ENCODE measurements around the gene PAFAH2. TPM values are rescaled to one million over a fixed set of nuclear protein-coding genes. Genes with fewer than 3 reads are reported as not detected.

Gene PAFAH2
- total RNA-seq, 1 donor from 2014 or later, result 13.4 TPM

DNA sequence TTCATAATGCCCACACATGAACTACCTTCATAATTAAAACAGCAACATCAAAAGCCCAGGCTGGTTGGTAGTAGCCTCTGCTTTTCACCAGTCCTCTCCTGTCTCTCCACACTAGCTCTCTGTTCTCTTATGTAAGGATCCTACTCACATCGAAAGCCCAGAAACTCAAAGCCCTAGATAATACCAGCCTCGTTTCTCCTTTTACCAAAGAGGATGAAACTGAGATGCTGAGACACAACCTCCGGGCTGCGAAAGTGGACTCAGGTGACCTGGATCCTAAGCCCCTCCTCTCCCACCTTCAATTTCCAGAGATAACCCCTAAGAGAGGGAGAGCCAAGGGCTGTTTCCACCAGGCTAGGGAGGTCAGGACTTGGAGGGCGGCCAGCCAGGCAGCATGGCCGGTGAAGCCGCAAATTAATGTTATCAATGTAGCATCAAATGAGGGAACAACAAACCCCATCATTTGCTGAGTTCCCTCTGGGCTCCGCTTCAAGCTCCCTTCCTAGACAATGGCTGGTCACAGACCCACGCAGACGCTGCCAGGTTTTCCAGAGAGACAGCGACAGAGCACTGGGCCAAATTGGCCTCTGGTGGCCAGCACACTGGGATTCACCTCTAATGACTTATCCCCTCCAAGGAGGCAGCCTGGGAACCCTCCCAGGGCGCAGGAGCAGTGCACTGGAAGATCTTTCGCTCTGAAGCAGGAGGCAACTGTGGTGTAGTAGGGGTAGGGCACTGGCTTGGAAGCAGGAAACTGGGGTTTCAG lies 70.9 kb downstream of the PAFAH2 start:
- Mint-ChIP-seq H3K4me1 (ENCODE audit: unreplicated experiment) (peaks cover 70% of the 10 kb centered on the region), H3K4me3 (ENCODE audit: unreplicated experiment) (no peak overlapping the region)

DNA sequence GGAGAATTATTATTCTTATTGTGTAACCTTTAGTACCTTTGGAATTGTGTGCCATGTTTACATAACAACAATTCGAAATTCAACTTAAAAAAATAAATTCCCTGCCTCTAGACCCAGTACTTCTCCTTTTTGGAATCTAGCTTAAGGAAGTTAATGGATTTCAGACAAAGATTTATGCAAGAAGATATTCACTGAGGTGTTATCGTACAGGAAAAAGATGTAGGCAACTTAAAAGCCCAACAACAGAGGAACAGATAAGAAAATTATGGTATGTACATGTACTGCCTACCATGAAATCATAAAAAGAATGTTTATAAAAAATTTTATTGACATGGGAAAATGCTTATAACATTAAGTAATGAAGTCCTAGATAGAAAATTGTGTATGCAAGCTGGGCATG lies 73.4 kb downstream of the PAFAH2 start:
- H3K27me3 Mint-ChIP-seq (ENCODE audit: unreplicated experiment), result peaks cover 10% of the 10 kb centered on the region
- H3K36me3 Mint-ChIP-seq (ENCODE audit: low read depth, unreplicated experiment), result no peaks in the 10 kb centered on the region
- H3K4me3 Mint-ChIP-seq (ENCODE audit: unreplicated experiment), result no peak overlapping the region
- TF ChIP-seq, protein P1, sequence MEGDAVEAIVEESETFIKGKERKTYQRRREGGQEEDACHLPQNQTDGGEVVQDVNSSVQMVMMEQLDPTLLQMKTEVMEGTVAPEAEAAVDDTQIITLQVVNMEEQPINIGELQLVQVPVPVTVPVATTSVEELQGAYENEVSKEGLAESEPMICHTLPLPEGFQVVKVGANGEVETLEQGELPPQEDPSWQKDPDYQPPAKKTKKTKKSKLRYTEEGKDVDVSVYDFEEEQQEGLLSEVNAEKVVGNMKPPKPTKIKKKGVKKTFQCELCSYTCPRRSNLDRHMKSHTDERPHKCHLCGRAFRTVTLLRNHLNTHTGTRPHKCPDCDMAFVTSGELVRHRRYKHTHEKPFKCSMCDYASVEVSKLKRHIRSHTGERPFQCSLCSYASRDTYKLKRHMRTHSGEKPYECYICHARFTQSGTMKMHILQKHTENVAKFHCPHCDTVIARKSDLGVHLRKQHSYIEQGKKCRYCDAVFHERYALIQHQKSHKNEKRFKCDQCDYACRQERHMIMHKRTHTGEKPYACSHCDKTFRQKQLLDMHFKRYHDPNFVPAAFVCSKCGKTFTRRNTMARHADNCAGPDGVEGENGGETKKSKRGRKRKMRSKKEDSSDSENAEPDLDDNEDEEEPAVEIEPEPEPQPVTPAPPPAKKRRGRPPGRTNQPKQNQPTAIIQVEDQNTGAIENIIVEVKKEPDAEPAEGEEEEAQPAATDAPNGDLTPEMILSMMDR (IDR thresholded peaks at IDR 0.05; ENCODE audit: unreplicated experiment), result no peak
- H3K4me1 Mint-ChIP-seq (ENCODE audit: unreplicated experiment), result peaks cover 65% of the 10 kb centered on the region
- H3K27ac Mint-ChIP-seq (ENCODE audit: unreplicated experiment), result peak overlapping the region; percentile 98
- no peak for DNase-seq (ENCODE audit: low spot score)
- H3K9me3 Mint-ChIP-seq (ENCODE audit: unreplicated experiment), result no peaks in the 10 kb centered on the region

More for the DNA sequence above, 70.9 kb downstream of the PAFAH2 start:
- no peaks in the 10 kb centered on the region for H3K36me3 Mint-ChIP-seq (ENCODE audit: low read depth, unreplicated experiment)
- TF ChIP-seq, protein P1 (IDR thresholded peaks at IDR 0.05; ENCODE audit: unreplicated experiment), result no peak
- no peaks in the 10 kb centered on the region for H3K9me3 Mint-ChIP-seq (ENCODE audit: unreplicated experiment)
- H3K27ac Mint-ChIP-seq (ENCODE audit: unreplicated experiment), result peak overlapping the region; percentile 98
- no peak for DNase-seq (ENCODE audit: low spot score)
- H3K27me3 Mint-ChIP-seq (ENCODE audit: unreplicated experiment), result peaks cover 12% of the 10 kb centered on the region

DNA sequence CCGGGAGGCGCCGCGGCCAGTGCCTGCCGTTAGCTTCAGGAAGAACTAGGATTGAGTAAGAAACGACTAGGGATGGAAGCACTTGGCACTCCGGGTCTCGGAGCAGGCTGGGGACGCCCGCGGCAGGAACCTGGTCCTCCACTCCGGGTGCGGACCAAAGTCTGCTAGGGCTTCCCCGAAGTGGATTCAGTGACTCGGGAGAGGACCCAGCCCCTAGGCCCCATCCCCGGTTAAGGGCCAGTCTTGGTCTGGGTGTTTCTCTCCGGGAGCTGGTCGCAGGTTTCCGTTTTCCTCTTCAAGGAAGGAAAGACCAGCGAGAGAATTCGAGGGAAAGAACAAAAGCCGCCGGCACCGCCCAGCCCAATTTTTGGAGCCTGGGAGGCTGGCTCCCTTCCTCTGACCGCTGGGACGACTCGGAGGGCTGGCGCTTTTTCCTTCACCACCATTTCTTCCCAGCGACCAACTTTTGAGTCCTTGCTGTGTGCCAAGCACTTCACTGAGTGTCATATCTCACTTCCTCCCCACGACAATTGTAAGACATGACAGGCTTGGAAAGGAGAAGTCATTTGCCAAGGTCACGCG lies 74.8 kb downstream of the PAFAH2 start:
- H3K4me3 Mint-ChIP-seq (ENCODE audit: unreplicated experiment), result peak overlapping the region; percentile 86
- no peaks in the 10 kb centered on the region for H3K36me3 Mint-ChIP-seq (ENCODE audit: low read depth, unreplicated experiment)
- H3K9me3 Mint-ChIP-seq (ENCODE audit: unreplicated experiment), result no peaks in the 10 kb centered on the region

DNA sequence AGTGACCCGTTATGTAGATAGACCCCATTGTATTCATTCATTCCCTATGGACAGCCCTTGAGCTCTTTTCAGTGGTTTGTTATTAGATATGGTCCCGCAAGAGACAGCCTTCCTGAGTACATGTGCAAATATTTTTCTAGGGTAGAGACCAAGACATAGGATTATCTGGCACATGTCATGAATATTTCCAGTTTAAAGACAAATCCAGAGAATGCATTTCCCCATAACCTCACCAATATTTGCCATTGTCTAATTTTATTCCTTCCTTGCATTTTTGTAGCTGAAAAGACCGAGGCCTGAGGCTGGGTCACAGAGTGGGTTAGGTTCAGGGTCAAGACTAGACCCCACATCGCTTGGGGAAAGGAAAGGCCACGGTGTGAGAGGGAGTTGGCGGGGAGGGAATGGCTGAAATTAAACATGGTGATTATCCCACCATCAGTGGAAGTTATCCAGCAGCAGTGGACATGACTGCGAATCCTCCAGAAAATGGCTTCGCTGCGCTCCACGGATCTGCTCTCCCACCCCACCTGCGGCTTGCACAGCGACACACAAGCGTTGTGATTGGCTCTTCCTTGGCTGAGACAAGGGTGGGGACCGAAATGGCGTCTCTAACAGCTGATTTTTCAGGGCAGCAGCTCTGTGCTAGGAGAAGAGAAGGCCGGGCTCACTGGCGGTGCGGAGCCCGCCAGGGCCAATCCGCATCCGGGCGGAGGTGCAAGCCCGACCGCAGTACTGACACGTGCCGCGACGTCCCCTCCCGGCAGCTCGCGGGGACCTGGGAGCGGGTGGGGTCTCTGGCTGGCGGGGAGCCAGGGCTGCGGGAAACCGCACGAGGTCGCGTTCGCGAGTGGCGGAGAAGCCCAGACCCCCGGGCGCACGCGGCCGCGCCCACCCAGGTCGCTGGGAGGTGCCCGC lies 75.5 kb downstream of the PAFAH2 start:
- H3K4me1 Mint-ChIP-seq (ENCODE audit: unreplicated experiment), result peaks cover 53% of the 10 kb centered on the region
- H3K27ac Mint-ChIP-seq (ENCODE audit: unreplicated experiment), result peak overlapping the region; percentile 98
- H3K4me3 Mint-ChIP-seq (ENCODE audit: unreplicated experiment), result peak overlapping the region; percentile 71
- H3K27me3 Mint-ChIP-seq (ENCODE audit: unreplicated experiment), result peaks cover 9% of the 10 kb centered on the region
- no peaks in the 10 kb centered on the region for H3K9me3 Mint-ChIP-seq (ENCODE audit: unreplicated experiment)
- DNase-seq (ENCODE audit: low spot score), result peak; percentile 42
- TF ChIP-seq, protein P1 (IDR thresholded peaks at IDR 0.05; ENCODE audit: unreplicated experiment), result no peak
- no peaks in the 10 kb centered on the region for H3K36me3 Mint-ChIP-seq (ENCODE audit: low read depth, unreplicated experiment)

More for the DNA sequence above, 74.8 kb downstream of the PAFAH2 start:
- TF ChIP-seq, protein P1 (IDR thresholded peaks at IDR 0.05; ENCODE audit: unreplicated experiment), result no peak
- peak; percentile 71 for DNase-seq (ENCODE audit: low spot score)
- Mint-ChIP-seq H3K4me1 (ENCODE audit: unreplicated experiment) (peaks cover 54% of the 10 kb centered on the region), H3K27ac (ENCODE audit: unreplicated experiment) (peak overlapping the region; percentile 98), H3K27me3 (ENCODE audit: unreplicated experiment) (peaks cover 10% of the 10 kb centered on the region)

Measured in endothelial cell (in vitro differentiated cells).